PFSK-1 (cell line): Measurements from ENCODE around the gene HRK.

Source experiments
- FOXP2 ChIP-seq: optimal IDR thresholded peaks from 2 replicates; pipeline ENCODE3; 2011; ENCODE audit warnings: borderline replicate concordance, control low read depth, inconsistent platforms; ENCODE audit not compliant: insufficient read depth; ENCODE audit errors: extremely low read length, extremely low read depth
- POLR2AphosphoS5 ChIP-seq: IDR thresholded peaks from 2 replicates; pipeline ENCODE4 v1.6.1; 2012; ENCODE audit warnings: low read depth, mild to moderate bottlenecking, control low read depth, low read length, moderate library complexity
- REST ChIP-seq, 2 experiments: IDR thresholded peaks; 2 replicates each; pipeline versions ENCODE4 v1.6.1 to v1.8.0; 2011 to 2012; ENCODE audit warnings: low read depth in 2 of 2, low read length in 2 of 2, control low read depth in 1 of 2, inconsistent platforms in 1 of 2, mild to moderate bottlenecking in 1 of 2, moderate library complexity in 1 of 2; ENCODE audit not compliant: insufficient read depth in 1 of 2
- SIN3A ChIP-seq: IDR thresholded peaks from 2 replicates; pipeline ENCODE4 v1.6.1; 2012; ENCODE audit warnings: mild to moderate bottlenecking, low read length, moderate library complexity, borderline replicate concordance; ENCODE audit not compliant: insufficient read depth
- TAF1 ChIP-seq: IDR thresholded peaks from 2 replicates; pipeline ENCODE4 v1.6.1; 2012; ENCODE audit warnings: low read length, control low read depth, borderline replicate concordance; ENCODE audit not compliant: insufficient read depth

The HRK gene

GRCh38 chr12:116919247-116919661 is 38.0 kb upstream of the HRK start:
- TF ChIP-seq TAF1 = no peak
- TF ChIP-seq POLR2AphosphoS5 = no peak

- TF ChIP-seq REST (IDR thresholded peaks at IDR 0.05; ENCODE audit: insufficient read depth in 1 of 2, low read depth in 2 of 2, low read length in 2 of 2) (no peak), SIN3A (no peak), TAF1 (no peak), POLR2AphosphoS5 (no peak), FOXP2 (no peak)
Measured at GRCh38 chr12:116918464-116918863, 37.2 kb upstream of the HRK start.

- no peak for TF ChIP-seq FOXP2
- no peak for TF ChIP-seq TAF1
- TF ChIP-seq SIN3A = no peak
- TF ChIP-seq POLR2AphosphoS5 = no peak
- no peak for TF ChIP-seq REST (IDR thresholded peaks at IDR 0.05; ENCODE audit: insufficient read depth in 1 of 2, low read depth in 2 of 2, low read length in 2 of 2)
Measured at GRCh38 chr12:116916714-116917114, 35.5 kb upstream of the HRK start.

- TF ChIP-seq FOXP2 = no peak
- no peak for TF ChIP-seq REST (IDR thresholded peaks at IDR 0.05; ENCODE audit: insufficient read depth in 1 of 2, low read depth in 2 of 2, low read length in 2 of 2)
- TF ChIP-seq SIN3A = no peak
- TF ChIP-seq TAF1 = no peak
- no peak for TF ChIP-seq POLR2AphosphoS5
Measured at GRCh38 chr12:116916122-116916521, 34.9 kb upstream of the HRK start.

GRCh38 chr12:116915326-116915725 is 34.1 kb upstream of the HRK start:
- TF ChIP-seq SIN3A = no peak

GRCh38 chr12:116910645-116911451 is 29.6 kb upstream of the HRK start, which contains the start of gene FBXW8:
FBXW8 (plus strand) TSS chr12:116910950; CDS start chr12:116911038, 88 bp downstream.
- peak; percentile 85 for TF ChIP-seq TAF1
- no peak; the same call in none of the 2 replicates for TF ChIP-seq POLR2AphosphoS5
- TF ChIP-seq FOXP2 = peak; percentile 90
- peak; percentile 5 to 36; a peak in 1 of 4 replicates for TF ChIP-seq REST (IDR thresholded peaks at IDR 0.05; ENCODE audit: insufficient read depth in 1 of 2, low read depth in 2 of 2, low read length in 2 of 2)
- peak; percentile 100 for TF ChIP-seq SIN3A
